Activated naive CD4-positive, alpha-beta T cell treated with anti-CD3 and anti-CD28 coated beads for 36 hours (primary cell): ENCODE measurements around the gene ZBTB9. TPM values are rescaled to one million over a fixed set of nuclear protein-coding genes. Genes with fewer than 3 reads are reported as not detected.
A peak's percentile ranks its signal among the peaks of the same experiment; 100 is the strongest.

ENCODE experiments used
- CTCF ChIA-PET: fragments of 350-600 bp; sonication (Branson Sonifier 250); formaldehyde crosslinking; loops from one replicate; lab custom pipeline; 2021; ENCODE audit warnings: antibody characterized with exemption; lab: Charles Lee
- DNase-seq: peaks from one replicate; pipeline ENCODE4 v3.0.0-alpha.2; 2020
- H3K27ac Mint-ChIP-seq: one replicate; pipeline ENCODE4 v1.8.0; 2021; ENCODE audit warnings: mild to moderate bottlenecking, mixed read lengths
- H3K27me3 Mint-ChIP-seq: one replicate; pipeline ENCODE4 v1.8.0; 2021; ENCODE audit warnings: low read depth, mixed read lengths
- H3K36me3 Mint-ChIP-seq: one replicate; pipeline ENCODE4 v1.8.0; 2021; ENCODE audit warnings: low read depth, mixed read lengths
- H3K4me1 Mint-ChIP-seq: one replicate; pipeline ENCODE4 v1.8.0; 2021; ENCODE audit warnings: low read depth, mixed read lengths
- H3K4me3 Mint-ChIP-seq: one replicate; pipeline ENCODE4 v1.8.0; 2021; ENCODE audit warnings: mild to moderate bottlenecking, moderate library complexity, mixed read lengths
- H3K9me3 Mint-ChIP-seq: one replicate; pipeline ENCODE4 v1.8.0; 2021; ENCODE audit warnings: mixed read lengths
- intact Hi-C: fragments of 100-400 bp; cut with micrococcal nuclease; formaldehyde crosslinking; loops from one replicate; pipeline ENCODE4 v1.15.1; 2023
- total RNA-seq, 2 experiments: library from RNA; stranded (reverse); gene quantifications; one replicate each; pipeline ENCODE4 v1.2.3, GENCODE V29; 2021

The ZBTB9 gene
- total RNA-seq, 2 experiments from 2014 or later = 5.0 to 6.5 TPM

GRCh38 chr6:33413241-33414120 lies 40.9 kb upstream of the ZBTB9 start:
- peaks cover 29% of the 10 kb centered on the region for H3K36me3 Mint-ChIP-seq

DNA sequence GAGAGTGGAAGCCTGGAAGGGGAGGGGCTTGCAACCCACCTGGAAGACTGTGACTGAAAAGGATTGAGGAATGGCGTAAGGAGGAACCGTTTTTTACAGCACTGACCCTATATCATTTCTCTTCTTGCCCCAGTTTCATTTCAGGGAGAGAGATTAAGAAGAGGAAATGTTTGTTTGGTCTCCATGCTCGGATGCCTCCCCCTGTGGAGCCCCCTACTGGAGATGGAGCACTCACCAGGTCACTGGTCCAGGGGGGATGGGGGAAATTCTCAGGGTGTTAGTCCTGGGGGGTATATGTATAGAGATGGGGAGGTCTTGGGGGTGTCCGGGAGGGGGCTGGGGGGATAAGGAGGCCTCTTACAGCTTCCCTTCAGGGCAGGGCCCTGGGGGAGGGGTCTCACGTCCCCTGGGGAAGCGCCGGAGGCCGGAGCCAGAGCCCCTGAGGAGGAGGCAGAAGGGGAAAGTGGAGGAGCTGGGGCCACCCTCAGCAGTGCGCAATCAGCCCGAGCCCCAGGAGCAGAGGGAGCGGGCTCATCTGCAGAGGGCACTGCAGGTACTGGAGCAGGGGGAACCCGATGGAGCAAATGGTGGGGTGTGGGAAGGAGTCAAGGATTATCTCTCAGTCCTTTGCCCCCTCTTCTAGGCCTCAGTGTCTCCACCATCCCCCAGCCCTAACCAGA lies 39.6 kb upstream of the ZBTB9 start:
- peak overlapping the region; percentile 99 for H3K27ac Mint-ChIP-seq
- CTCF ChIA-PET = interaction anchor here (0.6 kb wide), 1 partner anchor 12 kb away, joined by 3 read pairs; no protein-coding TSS in a partner anchor
- no peak for DNase-seq

More at GRCh38 chr6:33413241-33414120, 40.9 kb upstream of the ZBTB9 start:
- Mint-ChIP-seq H3K9me3 (no peaks in the 10 kb centered on the region), H3K27me3 (no peaks in the 10 kb centered on the region), H3K4me1 (peaks cover 63% of the 10 kb centered on the region), H3K4me3 (no peak overlapping the region), H3K27ac (peak overlapping the region; percentile 52)
- no peak for DNase-seq
- CTCF ChIA-PET = no interaction called here
- intact Hi-C loops = loop anchor here (5.0 kb wide), 1 partner anchor 561 kb away; the partner anchor contains the start of genes PSMB9 and TAP1

DNA sequence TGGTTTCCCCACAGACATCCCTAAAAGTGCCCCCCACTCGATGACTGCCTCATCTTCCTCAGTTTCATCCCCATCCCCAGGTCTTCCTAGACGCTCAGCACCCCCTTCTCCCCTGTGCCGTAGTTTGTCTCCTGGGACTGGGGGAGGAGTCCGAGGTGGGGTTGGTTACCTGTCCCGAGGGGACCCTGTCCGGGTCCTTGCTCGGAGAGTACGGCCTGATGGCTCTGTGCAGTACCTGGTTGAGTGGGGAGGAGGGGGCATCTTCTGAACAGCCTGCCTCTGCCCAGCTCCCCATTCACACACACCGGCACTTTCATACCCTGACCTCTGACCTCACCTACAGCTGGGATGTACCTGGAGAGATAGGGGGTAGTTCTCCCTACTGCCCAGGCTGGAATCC lies 38.5 kb upstream of the ZBTB9 start:
- Mint-ChIP-seq H3K27ac (peak overlapping the region; percentile 99), H3K36me3 (peaks cover 22% of the 10 kb centered on the region), H3K4me3 (peak overlapping the region; percentile 11), H3K4me1 (peaks cover 70% of the 10 kb centered on the region), H3K27me3 (no peaks in the 10 kb centered on the region), H3K9me3 (no peaks in the 10 kb centered on the region)
- CTCF ChIA-PET = interaction anchor here (1.5 to 2.0 kb wide), 2 partner anchors 10 to 13 kb away, joined by 4 to 6 read pairs; no protein-coding TSS in a partner anchor
- intact Hi-C loops = loop anchor here (2.0 to 5.0 kb wide), 3 partner anchors 15 to 821 kb away; partner anchors contain the start of genes HMGA1 and PSMB8
- DNase-seq = no peak

More for the DNA sequence above, 39.6 kb upstream of the ZBTB9 start:
- Mint-ChIP-seq H3K4me1 (peaks cover 70% of the 10 kb centered on the region), H3K36me3 (peaks cover 26% of the 10 kb centered on the region), H3K4me3 (no peak overlapping the region), H3K27me3 (no peaks in the 10 kb centered on the region), H3K9me3 (no peaks in the 10 kb centered on the region)
- intact Hi-C loops = loop anchor here (5.0 kb wide), 3 partner anchors 562 to 823 kb away; partner anchors contain the start of genes HMGA1, PSMB8, PSMB9 and TAP1

GRCh38 chr6:33416386-33417127 lies 37.8 kb upstream of the ZBTB9 start:
- Mint-ChIP-seq H3K27ac (peak overlapping the region; percentile 99), H3K4me1 (peaks cover 74% of the 10 kb centered on the region), H3K27me3 (no peaks in the 10 kb centered on the region), H3K36me3 (peaks cover 22% of the 10 kb centered on the region), H3K9me3 (no peaks in the 10 kb centered on the region), H3K4me3 (peak overlapping the region; percentile 92)
- intact Hi-C loops = loop anchor here (2.0 to 5.0 kb wide), 3 partner anchors 14 to 821 kb away; partner anchors contain the start of genes HMGA1 and PSMB8
- peak; percentile 77 for DNase-seq
- CTCF ChIA-PET = interaction anchor here (0.6 to 2.0 kb wide), 3 partner anchors 10 to 104 kb away, joined by 3 to 6 read pairs (median 4); no protein-coding TSS in a partner anchor

DNA sequence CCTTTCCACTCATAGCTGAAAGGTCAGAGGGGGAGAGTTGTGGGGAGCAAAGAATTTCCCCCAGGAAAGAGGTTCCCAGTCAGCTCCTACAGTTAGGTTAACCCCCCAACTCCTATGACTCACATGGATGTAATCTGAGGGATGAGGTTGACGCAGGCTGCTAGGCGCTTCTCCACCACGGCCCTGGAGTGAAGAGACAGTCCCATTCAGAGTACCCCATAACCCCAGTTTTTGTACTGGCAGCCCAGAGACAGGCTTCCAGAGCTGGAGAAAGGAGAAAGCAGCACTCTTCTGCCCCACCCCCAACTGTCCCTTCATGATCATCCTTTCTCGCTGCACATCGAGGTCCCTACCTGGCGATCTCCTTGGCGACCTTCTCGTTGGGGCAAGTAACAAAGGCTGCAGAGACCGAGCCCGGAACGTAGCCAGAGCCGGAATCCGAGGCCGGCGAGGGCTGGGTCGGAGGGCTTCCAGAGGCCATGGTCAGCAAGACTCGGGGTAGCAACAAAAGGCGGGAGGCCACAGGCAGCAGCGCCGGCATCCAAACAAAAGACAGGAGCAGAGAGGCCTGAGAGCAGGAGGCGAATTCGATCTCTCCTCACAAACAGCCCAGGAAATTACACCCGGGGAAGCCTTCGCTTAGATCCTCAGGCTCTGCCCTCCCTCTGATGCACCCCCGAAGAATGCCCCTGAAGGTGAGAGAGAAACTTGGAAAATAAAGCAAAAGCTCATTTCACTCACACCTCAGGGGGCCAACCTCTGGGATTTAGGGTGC lies 37.1 kb upstream of the ZBTB9 start:
- H3K36me3 Mint-ChIP-seq = peaks cover 22% of the 10 kb centered on the region
- H3K27ac Mint-ChIP-seq = peak overlapping the region; percentile 99
- CTCF ChIA-PET = interaction anchor here (0.6 to 2.0 kb wide), 4 partner anchors 9 to 105 kb away, joined by 3 to 6 read pairs (median 4); no protein-coding TSS in a partner anchor
- H3K27me3 Mint-ChIP-seq = no peaks in the 10 kb centered on the region
- intact Hi-C loops = loop anchor here (2.0 to 5.0 kb wide), 3 partner anchors 13 to 820 kb away; partner anchors contain the start of genes HMGA1 and PSMB8
- H3K9me3 Mint-ChIP-seq = no peaks in the 10 kb centered on the region
- H3K4me1 Mint-ChIP-seq = peaks cover 71% of the 10 kb centered on the region
- peak; percentile 56 for DNase-seq
- H3K4me3 Mint-ChIP-seq = peak overlapping the region; percentile 92

GRCh38 chr6:33417903-33418689 lies 36.3 kb upstream of the ZBTB9 start, which contains the start of gene CUTA:
CUTA (minus strand) TSS chr6:33418107; CDS start chr6:33418000, 107 bp downstream.
- DNase-seq = peak; percentile 100
- H3K9me3 Mint-ChIP-seq = no peaks in the 10 kb centered on the region
- intact Hi-C loops = loop anchor here (1.0 to 5.0 kb wide), 14 partner anchors 8 to 819 kb away; partner anchors contain the start of genes BAK1, HMGA1, KIFC1 and PSMB8
- peaks cover 22% of the 10 kb centered on the region for H3K36me3 Mint-ChIP-seq
- H3K27me3 Mint-ChIP-seq = no peaks in the 10 kb centered on the region
- H3K4me3 Mint-ChIP-seq = peak within 1 kb of the TSS; percentile 92
- H3K27ac Mint-ChIP-seq = peak within 1 kb of the TSS; percentile 99
- H3K4me1 Mint-ChIP-seq = peaks cover 65% of the 10 kb centered on the region
- CTCF ChIA-PET = interaction anchor here (0.7 to 1.9 kb wide), 5 partner anchors 13 to 161 kb away, joined by 3 to 9 read pairs (median 3); no protein-coding TSS in a partner anchor

DNA sequence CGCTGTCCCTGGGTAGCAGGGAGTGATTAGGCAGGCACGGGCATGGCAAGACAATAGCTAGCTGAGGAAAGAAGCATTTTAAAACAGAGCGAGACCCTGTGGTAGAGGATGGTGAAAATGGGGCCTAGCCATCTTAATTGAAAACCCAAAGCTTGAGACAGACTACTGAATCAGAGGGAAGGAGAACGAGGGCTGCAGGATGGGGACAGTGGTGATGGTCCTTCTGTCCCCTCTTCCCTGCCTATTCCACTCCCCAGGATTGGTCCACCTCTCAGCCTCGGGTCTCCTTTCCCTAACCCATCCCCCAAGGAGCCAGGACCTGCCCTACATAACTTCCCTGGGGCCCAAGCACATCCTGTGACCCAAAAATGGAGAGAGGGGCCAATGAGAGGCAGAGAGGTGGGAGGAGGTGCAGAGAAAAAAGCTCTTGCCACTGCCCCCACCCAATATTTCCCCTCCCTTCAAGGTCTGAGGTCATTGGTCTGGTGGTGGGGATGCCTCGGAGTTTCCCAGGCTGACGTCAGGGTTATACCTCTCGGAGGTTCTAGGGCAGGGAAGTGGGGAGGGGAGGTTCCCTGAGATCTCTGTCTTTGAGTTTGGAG lies 35.6 kb upstream of the ZBTB9 start:
- Mint-ChIP-seq H3K4me3 (peak overlapping the region; percentile 92), H3K4me1 (peaks cover 61% of the 10 kb centered on the region), H3K36me3 (peaks cover 22% of the 10 kb centered on the region), H3K27me3 (no peaks in the 10 kb centered on the region), H3K27ac (peak overlapping the region; percentile 99), H3K9me3 (no peaks in the 10 kb centered on the region)
- intact Hi-C loops = loop anchor here (1.0 to 5.0 kb wide), 13 partner anchors 8 to 819 kb away; partner anchors contain the start of genes BAK1, HMGA1, KIFC1 and PSMB8
- DNase-seq = peak; percentile 86
- CTCF ChIA-PET = interaction anchor here (0.6 to 1.9 kb wide), 9 partner anchors 10 to 160 kb away, joined by 3 to 9 read pairs (median 3); no protein-coding TSS in a partner anchor

DNA sequence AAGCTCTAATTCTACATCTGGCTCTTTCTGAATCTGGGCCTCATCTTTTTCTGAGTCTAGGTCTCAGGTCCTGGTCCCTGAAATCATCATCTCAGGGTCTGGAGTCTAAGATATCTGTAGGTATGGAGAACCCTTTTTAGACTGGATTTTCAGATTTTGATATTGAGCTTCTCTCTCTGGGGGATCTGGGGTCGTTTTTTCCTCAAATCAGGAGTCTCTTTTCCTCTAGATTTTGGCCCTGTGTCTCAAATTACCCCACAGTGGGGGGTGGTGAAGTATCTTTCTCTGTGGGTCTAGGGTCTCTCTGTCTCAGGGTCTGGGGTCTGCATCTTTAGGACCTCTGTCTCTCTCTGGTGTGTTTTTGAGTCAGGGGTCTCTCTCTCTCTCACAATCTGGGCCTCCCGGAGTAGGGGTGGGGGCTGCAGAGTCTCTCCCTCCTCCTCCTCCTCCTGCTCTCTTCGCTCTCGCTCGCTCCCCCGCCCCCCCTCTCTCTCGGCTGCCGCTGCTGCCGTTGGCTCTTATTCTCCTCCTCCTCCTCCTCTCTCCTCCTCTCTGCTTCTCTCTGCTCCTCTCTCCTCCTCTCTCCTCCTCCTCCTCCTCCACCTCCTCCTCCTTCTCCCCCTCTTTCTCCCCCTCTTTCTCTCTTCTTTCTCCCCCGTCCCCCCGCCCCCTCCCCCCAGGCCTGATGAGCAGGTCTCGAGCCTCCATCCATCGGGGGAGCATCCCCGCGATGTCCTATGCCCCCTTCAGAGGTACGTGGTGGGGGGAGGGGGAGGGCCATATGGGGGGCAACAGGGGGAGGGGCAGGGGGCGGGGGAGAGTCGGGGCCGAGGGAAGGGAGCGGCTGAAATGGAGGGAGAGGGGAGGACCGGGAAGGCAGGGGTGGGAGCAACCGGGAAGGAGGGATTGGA lies 34.5 kb upstream of the ZBTB9 start, which contains the start of gene SYNGAP1:
SYNGAP1 (plus strand) TSS at position 486 of the 911 bp plus-strand sequence; CDS start at position 686, 200 bp downstream.
- intact Hi-C loops = loop anchor here (2.0 to 5.0 kb wide), 6 partner anchors 107 to 817 kb away; partner anchors contain the start of genes BAK1, HMGA1, PSMB8 and VPS52
- DNase-seq = peak; percentile 74
- CTCF ChIA-PET = interaction anchor here (0.6 to 1.9 kb wide), 6 partner anchors 9 to 159 kb away, joined by 3 to 9 read pairs (median 4); no protein-coding TSS in a partner anchor
- no peaks in the 10 kb centered on the region for H3K27me3 Mint-ChIP-seq
- H3K9me3 Mint-ChIP-seq = no peaks in the 10 kb centered on the region
- H3K27ac Mint-ChIP-seq = peak within 1 kb of the TSS; percentile 99
- H3K4me1 Mint-ChIP-seq = peaks cover 55% of the 10 kb centered on the region
- peaks cover 13% of the 10 kb centered on the region for H3K36me3 Mint-ChIP-seq
- H3K4me3 Mint-ChIP-seq = peak within 1 kb of the TSS; percentile 92
